NCI-H345 (cell line): ENCODE results near the gene SH3PXD2A.
A peak's percentile ranks its signal among the peaks of the same experiment; 100 is the strongest.

ENCODE experiments used
- DNase-seq: peaks from one replicate; lab custom pipeline; 2025; lab: John Stamatoyannopoulos, UW

Gene SH3PXD2A

DNA sequence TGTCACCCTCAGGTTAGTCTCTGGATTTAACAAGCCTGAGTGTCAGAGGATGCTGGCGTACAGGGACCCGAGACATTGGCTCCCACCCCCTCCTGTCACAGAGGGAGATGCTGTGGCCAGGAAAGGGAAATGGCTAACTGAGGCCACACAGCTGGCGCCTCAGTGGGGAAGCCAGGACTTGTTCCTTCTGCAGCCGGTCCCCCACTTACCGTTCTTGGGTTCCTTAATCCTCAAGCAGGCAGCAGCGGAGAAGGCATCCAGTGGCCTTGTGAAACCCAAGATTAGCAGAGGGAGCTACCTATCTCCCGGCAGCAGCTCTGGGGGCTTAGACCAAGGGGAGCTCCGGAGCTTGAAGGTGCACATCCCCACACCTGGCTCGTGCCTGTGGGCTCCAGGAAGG is 296.5 kb downstream of the SH3PXD2A start:
- no peak for DNase-seq

DNA sequence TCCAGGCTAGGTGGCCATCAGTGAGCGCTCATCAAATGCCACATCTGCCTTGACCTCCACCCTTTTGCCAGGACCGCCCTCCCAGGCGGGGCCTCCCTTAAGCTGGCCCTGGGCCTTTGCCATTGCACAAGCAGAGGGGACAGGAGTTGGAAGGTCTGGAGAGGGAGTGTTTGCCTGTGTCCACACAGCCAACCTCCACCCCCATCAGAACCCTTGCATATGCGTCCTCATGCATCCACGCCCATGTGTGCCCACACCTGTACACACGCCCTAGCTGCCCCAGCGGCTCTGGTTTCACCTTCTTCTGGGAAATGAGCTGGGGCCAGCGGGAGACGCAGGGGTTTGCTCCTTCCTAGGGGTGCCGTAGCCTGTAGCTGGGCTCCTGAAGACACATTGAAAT is 297.9 kb downstream of the SH3PXD2A start:
- DNase-seq, result no peak

DNA sequence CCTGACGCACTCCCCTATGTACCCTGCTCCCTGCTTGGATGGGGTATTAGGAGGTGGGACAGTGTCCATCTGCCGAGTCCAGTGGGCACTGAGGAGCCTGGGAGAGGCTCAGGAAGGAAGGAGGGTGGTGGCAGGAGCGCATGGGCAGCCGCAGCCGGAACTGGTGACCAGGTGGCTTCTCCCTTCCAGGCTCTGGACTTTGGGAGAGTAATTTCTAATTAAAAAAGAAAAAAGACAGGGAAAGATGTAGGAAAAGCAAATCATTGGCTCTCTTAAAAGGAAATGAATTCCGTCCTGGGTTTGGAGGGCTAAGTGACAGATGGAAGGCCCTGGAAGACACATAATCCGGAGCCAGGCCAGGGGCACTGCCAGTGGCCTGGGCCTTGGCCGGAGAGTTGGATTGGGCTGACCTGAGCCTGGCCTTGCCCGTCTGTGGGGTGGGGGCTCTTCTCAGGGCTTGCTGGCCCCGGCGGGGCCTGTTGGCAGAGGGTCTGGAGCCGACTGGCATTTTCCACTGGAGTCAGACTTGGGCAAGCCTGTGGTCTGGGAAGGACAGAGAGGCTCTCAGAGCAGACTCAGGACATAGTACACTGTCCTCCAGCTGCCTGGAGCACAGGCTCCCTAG is 298.9 kb downstream of the SH3PXD2A start:
- no peak for DNase-seq

DNA sequence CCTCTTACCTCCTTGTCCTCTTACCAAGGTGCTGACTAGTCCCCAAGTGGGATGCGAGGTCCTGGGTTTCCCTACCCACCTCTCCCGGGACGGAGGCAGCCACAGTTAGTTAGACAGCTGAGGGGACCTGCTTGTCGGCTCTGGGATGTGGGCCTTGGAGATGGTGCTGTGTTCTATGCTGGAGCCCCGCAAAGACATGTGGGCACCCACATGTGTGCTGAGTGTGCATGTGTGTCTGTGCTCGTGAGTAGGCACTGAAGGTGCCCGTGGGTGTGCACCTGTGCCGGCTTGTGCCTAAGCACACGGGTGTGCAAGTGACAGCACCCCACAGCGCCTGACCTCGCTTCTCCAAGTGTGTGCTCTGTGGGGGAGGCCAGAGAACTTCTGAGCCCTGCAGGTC is 299.7 kb downstream of the SH3PXD2A start:
- DNase-seq, result no peak

DNA sequence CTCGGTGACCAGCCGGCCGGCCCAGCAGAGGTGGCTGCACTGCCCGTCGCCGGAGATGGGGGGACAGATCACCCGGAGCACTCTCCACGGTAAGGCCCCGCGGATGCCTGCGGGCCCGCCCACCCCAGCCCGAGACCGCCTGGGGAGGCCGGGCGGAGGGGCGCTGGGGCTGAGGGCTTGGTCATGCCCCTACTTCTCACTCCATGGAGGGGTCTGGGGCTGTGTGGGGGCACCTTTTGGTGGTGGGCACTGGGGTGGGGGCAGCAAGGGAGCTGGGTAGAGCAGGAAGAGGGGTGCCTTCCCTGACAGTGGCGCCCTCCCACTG is 300.1 kb downstream of the SH3PXD2A start:
- no peak for DNase-seq

DNA sequence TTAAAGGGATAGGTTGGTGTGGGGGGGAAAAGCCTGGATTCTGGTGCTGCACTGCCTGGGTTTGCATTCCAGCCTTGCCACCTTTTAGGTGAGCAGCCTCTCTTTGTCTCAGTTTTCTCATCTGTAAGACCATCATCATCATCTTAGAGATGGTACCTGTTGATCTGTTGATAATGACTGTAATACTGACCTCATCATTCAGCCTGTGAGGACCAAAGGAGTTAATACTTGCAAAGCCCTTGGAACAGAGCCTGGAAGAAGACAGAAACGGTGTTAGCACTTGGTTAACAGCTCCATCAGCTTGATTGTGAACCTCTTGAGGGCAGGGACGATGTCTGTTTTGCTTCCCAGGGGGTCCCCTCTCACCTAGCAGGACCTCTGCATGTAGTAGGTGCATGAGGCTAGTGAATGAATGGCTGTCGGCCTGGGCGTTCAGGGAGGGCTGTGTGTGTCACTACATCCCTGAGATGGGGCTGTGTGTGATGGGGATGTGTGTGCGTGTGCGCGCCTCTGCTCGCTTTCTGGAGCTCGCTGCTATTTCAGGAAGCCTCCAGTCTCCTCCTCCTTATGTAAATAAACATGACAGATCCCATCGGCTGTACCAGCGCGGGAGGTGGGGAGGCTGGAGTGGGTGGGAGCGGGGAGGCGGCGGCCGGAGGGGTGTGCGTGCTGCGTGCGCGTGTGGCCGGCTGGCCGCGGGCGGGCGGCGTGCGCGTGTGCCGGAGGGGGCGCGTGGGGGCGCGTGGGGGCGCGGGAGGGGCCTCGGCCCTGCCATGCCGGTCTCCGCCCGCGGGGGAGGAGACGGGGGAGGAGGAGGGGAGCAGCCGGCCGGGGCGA is 300.7 kb downstream of the SH3PXD2A start:
- peak; percentile 59 for DNase-seq

DNA sequence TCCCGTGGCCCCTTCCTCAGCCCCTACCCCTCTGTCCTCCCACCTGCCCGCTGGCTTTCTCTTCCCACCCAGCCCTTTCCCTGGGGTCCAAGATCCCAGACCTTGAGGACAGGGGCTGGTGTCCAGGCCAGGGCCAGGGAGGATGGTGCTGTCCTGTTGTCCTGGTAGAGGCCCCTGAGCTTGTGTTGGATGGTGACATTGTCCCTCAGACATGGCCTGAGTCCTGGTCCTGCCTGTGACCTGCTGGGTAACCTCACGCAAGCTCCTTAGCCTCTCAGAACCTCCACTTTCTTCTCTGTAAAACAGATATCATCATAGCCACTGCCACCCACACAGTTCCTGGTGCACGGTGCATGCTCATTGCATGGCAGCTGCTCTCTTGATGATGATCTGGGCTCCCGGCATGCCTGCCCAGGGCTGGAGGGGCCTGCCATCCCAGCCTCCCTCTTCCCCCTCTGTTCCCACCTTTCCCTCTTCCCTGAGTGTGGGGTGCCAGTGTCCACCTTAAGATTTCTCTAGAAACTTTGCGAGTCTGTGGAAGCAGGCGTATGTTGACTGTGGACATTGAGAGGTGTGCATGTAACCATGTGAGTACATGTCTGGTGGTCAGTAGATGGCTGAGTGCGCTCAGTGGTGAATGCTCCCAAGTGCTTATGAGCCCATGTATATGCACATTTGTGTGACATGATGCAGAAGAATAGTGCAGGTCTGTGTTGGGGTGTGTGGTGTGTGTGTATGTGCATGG is 301.5 kb downstream of the SH3PXD2A start:
- no peak for DNase-seq

DNA sequence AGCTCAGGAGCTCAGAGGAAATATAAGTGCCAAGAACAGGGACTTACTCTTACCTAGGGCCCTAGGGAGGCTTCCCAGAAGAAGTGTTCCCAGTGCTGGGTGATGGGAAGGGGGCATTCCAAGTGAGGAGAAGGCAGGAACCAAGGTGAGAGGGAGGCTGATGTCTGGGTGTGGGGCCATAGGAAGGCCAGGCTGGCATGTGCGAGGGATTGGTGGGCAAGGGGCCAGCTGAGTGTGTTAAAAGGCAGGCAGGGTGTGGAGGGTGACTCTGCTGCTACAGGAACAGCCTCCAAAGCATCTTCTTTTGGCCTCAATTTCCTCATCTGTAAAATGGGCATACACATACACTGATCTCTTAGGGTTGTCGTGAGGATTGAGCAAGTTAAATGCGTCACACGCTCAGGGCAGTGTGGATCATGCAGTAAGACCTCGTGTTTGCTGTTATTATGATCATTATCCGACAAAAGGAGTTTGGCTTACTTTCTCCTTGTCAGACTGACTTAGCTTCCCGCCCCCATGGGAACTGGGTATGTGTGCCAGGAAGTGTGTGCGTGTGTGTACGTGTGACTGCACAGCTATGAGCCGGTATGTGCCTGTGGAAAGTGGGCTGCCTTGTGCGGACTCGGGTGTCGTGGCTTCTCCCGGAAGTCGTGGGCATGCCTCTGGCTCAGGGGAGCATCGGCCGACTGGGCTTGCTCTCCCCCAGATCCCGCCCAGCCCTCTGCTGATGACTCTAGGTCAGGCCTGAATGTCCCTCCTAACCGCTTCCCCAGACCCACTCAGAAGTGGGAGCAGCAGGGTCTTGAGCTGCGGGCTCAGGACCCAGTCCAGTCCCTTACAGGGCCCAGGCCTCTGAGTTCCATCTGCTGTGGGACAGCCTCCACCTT is 302.3 kb downstream of the SH3PXD2A start:
- no peak for DNase-seq

DNA sequence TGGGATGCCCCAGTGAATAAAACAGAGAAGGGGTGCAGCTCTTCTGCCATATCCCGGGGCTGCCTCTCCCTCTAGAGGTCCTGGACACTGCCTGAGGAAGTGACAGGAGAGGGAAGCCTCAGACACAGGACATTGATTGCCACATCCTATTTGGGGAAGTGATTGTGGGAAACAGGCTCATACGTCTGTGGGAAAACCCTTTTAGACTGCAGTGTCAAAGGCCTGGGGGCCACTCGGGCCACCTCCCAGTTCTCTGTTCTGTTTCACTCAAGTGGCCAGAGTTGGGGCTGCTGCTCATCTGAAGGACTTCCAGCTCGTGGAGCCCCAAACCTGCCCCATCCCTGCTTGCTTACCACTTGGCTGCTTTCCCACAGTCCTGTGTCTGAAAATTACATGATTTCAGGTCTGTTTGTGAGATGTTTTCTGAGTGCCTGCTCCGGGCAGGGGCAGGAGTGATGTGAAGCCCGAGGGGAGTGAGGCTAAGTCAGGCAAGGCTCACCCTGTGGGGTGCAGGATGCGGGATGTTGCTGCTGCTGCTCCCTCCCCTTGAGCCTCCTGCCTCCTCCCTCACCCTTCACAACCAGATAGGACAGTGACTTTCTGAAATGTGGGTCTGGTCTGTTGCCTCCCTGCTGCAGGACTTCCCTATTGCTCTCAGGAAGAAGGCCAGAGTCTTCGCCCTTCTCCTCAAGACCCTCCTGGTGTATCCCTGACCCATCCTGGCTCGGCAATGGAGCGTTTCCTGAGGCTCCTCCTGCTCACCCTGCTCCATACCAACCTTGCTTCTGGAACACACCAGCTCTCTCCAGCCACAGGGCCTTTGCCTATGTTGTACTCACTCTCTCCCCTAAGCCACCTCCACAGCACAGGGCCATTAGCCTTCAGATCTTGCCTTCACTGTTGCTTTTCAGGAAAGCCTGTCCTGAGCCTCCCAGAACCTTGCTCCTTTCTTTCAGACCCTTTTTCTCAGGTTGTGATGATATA is 303.5 kb downstream of the SH3PXD2A start:
- DNase-seq, result no peak

DNA sequence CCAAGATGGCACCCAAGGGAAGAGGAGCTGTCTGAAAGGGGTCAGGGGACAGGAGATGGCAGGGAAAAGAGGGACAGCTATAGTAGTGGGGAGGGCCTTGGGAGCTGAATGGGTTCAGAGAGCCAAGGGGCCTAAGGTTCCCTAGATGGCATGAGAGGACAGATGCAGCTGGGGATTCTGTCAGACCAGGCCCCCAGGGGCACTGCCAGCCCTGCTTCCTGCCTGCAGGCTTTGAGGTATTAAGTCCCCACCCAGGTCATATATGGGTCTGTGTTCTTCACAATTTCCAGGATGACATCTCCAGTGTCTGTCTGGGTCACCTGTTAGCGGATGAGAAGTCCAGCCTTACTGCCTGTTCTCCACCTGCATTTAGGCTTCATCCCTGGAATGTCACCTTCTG is 305.1 kb downstream of the SH3PXD2A start:
- no peak for DNase-seq

DNA sequence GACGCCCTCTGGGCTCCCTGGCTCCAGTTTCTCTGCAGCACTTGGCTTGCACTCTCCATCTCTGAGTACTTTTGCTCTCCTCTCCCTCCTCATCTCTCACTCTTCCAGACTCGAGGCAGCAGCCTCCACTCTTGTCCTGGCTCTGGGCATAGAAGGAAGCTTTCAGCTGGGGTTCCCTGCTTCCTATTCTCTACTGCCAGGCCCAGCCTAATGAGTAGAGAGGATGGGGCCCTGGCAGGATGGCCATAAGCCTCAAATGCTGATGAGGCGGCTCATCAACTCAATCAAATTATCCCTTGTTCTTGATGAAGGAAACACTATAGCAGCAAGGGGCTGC is 306.1 kb downstream of the SH3PXD2A start:
- no peak for DNase-seq

DNA sequence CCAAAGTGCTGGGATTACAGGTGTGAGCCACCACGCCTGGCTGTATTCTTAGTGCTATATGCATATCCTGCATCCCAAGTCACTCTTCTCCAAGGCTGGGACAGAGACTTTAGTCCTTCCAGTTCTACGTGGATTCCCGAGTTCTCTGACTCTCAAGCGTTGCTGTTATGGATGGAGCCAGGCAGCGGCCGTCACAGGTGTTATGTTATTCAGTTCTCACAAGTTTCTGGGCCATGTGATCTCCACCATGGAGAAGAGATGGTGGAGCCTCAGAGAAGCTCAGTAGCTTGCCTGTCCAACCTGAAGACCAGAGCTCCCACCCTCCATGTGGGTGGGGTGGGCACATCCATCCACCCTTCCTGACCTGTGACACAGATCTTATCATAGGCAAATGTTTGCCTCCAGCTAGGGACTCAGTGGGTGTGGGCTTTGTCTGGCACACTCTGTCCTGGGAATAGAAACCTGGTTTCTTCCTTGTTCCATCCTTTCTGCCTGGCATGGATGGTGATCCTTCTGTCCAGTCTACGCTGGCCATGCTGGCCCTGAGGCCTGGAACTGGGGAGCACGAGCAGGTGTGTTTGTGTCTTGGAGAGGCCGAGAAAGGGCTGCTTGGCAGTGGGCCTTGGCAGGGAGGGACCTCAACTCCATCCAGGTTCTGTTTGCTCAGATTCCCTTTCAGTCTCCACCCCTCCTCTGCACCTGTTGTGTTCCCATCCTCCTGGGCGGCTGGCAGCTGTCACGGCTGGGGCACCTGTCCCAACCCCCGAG is 306.6 kb downstream of the SH3PXD2A start:
- DNase-seq, result peak; percentile 86

DNA sequence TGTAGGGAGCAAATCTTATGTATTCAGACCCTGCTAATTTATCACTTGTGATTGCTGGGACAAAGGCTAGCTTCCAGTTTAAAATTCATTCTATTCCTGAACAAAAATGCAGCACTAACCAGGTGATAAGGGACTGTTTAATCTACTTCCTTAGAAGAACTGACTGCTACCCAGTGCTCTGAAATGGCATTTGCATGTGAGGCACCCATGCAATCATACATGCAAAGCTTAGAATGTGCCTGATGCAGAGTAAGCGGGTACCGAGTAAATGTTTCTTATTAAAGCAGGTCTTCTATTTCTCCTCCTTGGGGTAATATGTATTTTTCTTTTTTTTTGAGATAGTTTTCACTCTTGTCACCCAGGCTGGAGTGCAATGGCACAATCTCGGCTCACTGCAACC is 307.4 kb downstream of the SH3PXD2A start:
- DNase-seq, result no peak

DNA sequence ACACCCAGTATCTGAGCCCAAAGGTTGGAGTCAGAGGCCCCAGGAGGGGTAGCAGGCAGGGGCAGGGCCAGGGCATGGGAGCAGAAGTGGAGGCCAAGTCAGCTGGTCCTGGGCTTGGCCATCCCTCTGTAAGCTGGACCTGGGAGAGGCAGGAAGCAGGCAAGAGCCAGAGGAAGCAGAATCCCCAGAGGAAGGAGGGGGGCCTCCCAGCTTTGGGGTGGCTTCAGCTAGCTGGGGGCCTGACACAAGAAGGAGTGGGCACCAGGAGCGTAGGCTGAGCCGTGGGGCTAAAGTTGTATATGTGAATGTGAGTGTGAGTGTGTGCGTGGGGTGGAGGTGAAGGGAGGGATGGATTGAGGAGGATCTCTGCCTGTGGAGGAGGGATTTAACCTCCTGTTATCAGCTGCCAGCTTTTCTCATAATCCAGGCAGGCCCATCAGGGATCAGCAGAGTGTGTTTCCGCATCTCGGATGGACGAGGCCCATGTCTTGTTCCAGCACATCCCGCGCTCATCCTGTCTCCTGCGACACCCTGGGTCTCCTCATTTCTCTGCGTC is 307.9 kb downstream of the SH3PXD2A start:
- no peak for DNase-seq

DNA sequence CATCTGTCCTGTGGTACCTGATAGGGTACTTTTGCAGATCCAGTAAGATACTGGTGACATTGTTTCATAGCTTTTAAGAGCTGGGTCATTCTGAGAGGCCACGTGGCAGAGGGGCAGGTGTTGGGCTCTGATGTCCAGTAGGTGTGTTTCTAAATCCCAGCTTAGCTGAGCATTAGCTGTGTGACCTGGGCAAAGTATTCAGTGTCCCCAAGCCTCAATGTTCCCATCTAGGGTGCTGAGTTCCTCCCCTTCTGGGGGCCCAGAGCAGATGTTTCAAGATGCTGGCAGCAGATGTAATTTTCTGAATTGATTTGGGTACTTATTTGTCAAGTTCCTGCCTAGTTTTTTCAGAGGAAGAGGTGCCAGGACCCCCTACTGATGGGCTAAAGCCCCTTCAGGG is 309.0 kb downstream of the SH3PXD2A start:
- DNase-seq, result no peak

DNA sequence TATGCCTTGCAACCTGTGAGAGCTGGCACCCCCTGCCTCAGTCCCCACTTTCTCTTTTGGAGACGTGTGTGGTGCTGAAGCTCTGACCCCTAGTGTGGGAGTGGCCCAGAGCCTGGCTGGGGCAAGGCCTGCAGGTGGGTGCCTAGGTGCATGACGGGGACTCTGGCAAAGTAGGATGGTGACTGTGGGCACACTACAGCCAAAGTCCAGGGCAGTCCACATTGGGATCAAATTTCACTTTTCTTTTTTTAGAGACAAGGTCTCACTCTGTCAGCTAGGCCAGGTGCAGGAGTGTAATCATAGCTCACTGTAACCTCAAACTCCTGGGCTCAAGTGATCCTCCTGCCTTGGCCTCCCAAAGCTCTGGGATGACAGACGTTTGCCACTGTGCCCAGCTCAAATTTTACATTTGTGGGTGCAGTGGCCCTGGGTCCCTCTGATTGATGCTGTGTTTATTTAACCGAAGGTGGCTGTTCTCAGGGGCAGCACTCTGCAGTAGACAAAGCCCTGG is 309.6 kb downstream of the SH3PXD2A start:
- DNase-seq, result no peak

DNA sequence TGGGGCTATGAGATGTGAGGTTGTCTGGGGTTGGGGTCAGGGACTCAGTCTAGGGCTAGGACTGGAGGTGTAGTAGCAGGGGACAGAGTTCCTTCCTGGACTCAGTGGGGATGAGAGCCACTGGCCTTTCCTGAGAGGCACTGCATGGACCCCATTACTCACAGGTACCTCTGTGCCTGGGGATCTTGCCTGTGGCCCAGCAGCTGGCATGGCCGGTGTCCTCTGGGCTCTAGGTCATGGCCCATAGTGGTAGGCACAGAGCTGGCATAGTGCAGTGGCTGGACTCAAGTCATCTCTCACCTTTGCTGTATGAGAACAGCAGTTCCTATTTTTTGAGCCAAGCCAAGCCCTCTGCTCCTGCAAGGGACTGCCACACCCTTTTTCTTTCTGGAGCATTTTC is 310.0 kb downstream of the SH3PXD2A start:
- no peak for DNase-seq

DNA sequence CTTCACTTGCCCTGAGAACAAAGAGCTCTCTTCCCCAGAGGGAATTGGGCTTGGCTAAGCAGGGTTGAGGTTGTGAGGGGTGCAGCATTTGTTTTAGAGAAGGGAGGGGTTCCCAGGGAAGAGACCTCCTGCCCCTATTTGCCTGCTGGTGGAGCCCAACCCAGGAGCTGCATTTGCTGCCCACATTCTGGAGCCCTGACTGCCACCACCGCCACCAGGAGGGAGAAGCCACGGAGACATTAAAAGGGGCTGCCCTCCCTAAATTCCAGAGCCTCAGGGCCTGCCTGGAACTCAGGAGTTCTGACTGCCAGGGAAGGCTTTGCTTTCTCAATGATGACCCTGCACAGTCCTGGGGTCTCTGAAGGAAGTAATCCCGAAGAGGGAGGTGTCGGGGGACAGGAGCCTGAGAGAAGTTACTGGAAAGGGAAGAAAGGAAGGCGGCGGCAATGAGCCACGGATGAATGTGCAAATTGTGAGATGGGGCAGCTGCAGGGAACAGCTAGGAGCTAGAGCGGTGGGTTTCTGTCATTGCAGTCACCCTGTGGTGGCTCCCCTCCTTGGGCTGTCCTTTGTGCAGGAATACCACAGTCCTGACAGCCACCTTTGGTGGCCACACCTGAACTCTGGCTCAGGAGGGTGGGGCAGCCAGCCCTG is 310.6 kb downstream of the SH3PXD2A start:
- DNase-seq, result no peak
